GM18499 (cell line): ENCODE results near the gene PRODH.
"Not testable (repeated sequence)": the region's sequence is repeated elsewhere in the genome, so short reads cannot be mapped to it uniquely, and the experiment has no call there.

Experiments used
- ATAC-seq: cut with Tn5 transposase; IDR thresholded peaks from one replicate; pipeline ENCODE4 v1.9.1; 2021; ENCODE audit warnings: moderate number of reproducible peaks; ENCODE audit not compliant: insufficient read depth, unreplicated experiment

The PRODH gene

GRCh38 chr22:18911535-18911934 is 24.6 kb downstream of the PRODH start:
- not testable (repeated sequence) for ATAC-seq

GRCh38 chr22:18909556-18909955 is 26.5 kb downstream of the PRODH start:
- ATAC-seq: no peak

- ATAC-seq: no peak
These were observed 29.2 kb downstream of the PRODH start for GRCh38 chr22:18906896-18907295.

GRCh38 chr22:18906410-18906745 is 29.7 kb downstream of the PRODH start:
- not testable (repeated sequence) for ATAC-seq

GRCh38 chr22:18905540-18906409 is 30.3 kb downstream of the PRODH start, which contains the start of gene DGCR6:
TSS of gene DGCR6 (plus strand) at chr22:18906320. CDS start at chr22:18906375, 55 bp downstream.
- ATAC-seq: no peak

GRCh38 chr22:18896037-18896657 is 39.9 kb downstream of the PRODH start:
- ATAC-seq: not testable (repeated sequence)

- not testable (repeated sequence) for ATAC-seq
These were observed 42.3 kb downstream of the PRODH start for GRCh38 chr22:18893775-18894174.

- not testable (repeated sequence) for ATAC-seq
These were observed 45.4 kb downstream of the PRODH start for GRCh38 chr22:18890510-18891192.

- no peak for ATAC-seq
These were observed 48.0 kb downstream of the PRODH start for GRCh38 chr22:18888115-18888514.

GRCh38 chr22:18884465-18884864 is 51.6 kb downstream of the PRODH start:
- not testable (repeated sequence) for ATAC-seq

- ATAC-seq: not testable (repeated sequence)
These were observed 54.8 kb downstream of the PRODH start for GRCh38 chr22:18881260-18881659.
